Stimulated activated CD4-positive, alpha-beta T cell treated with anti-CD3 and anti-CD28 coated beads, Interleukin-1b, Interleukin-23, amount 100 ng/mL, for 48 hours (primary cell): ENCODE data around the gene GFRA1.

ENCODE experiments used
- DNase-seq: peaks from one replicate; pipeline ENCODE4 v3.0.0-alpha.2; 2020

GFRA1 gene

GRCh38 chr10:116270771-116271592 lies 2.0 kb downstream of the GFRA1 start:
- DNase-seq = no peak

- DNase-seq = no peak
Observed at GRCh38 chr10:116270126-116270770, 2.8 kb downstream of the GFRA1 start.

GRCh38 chr10:116269619-116270018 lies 3.4 kb downstream of the GFRA1 start:
- no peak for DNase-seq

DNA sequence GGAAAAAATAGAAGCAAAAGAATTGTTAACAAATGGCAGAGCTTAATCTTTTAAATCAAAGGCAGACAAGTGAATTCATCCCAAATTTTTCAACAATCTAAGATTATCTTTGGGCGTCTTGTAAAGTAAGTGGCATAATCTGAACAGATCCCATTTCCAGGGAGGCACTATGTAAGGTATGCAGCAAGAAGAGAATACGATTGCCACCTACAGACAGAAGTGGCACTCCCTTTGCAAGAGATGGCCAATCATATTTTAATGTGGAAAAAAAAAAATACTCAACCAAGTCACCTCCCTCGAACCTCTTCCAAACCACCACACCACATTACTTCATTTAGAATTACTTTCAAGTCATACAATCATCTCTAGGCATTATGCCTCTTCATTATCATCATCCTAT lies 4.0 kb downstream of the GFRA1 start:
- DNase-seq = no peak

GRCh38 chr10:116265686-116266085 lies 7.3 kb downstream of the GFRA1 start:
- no peak for DNase-seq

DNA sequence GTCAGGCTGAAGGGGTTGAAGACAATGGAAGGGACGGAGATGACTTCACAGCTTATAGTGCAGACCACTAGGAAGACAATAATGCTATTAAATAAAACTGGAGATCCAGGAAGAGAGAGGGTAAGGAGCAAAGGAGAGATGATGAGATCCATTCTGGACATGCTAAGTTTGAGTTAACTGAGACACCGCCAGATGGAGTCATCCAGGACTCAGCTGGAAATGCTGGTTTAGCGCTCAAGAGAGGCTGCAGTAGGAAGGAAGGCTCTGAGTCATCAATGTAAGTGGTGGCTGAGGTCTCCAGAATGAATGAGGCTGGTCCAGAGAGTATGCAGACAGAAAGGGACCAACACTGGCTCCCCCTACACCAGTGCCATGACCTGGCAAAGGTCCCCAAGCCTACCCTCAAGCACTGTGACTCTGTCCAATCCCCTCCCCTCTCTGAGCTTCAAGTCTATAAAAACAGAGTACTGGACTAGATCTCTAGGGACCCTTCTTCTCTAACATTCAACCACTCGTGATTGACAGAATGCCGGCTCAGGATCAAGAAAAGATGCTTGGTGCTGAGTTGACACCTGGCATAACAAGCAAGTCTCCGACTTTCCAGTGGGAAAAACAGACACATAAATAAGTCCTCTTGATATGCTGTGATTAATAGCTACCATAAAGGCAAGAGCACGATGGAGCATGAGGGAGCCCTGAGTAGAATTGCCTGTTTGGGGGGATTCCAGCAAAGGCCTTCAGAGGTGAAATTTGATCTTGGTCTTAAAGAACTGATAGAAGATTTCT lies 8.9 kb downstream of the GFRA1 start:
- no peak for DNase-seq

DNA sequence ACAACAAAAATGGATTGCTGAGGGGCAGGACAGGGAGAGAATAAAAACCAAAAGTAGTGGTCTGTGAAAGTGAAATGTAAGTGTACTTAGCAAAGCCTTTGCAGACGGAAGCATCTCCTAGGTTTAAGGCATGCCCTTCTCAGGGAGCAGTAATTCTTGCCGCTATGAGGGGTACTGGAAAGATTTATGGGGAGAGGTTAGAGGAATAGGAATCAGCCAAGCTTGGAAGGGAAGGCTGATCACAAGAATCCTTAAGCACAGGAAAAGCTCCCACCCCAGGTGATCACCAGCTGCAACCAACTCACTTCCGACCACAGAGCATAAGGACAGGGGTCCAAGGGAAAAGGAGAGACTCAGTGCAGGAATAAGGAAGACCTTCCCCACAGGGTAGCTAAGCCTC lies 10.3 kb downstream of the GFRA1 start:
- DNase-seq = no peak

GRCh38 chr10:116260599-116260998 lies 12.4 kb downstream of the GFRA1 start:
- DNase-seq = no peak

- DNase-seq = no peak
Observed at GRCh38 chr10:116259638-116260037, 13.4 kb downstream of the GFRA1 start.

DNA sequence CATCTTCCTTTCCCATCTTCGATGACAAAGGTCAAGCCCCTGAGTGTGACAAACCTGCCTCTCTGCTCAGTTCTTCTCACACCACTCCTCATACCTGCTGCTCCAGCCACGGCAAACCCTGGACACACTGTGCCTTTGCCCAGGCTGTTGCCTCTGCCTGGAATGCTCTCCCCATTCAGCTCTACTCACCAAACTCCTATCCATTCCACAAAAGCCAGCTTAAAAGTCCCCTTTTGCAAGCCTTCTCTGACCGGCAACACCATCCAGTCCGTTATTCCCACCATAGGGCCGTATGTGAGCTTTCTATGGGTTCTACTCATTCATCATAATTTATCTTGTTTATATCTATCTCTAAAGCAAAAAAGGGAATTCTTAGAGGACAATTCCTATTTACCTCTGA lies 15.2 kb downstream of the GFRA1 start:
- no peak for DNase-seq

- DNase-seq = no peak
Observed at GRCh38 chr10:116256752-116257259, 16.2 kb downstream of the GFRA1 start.

DNA sequence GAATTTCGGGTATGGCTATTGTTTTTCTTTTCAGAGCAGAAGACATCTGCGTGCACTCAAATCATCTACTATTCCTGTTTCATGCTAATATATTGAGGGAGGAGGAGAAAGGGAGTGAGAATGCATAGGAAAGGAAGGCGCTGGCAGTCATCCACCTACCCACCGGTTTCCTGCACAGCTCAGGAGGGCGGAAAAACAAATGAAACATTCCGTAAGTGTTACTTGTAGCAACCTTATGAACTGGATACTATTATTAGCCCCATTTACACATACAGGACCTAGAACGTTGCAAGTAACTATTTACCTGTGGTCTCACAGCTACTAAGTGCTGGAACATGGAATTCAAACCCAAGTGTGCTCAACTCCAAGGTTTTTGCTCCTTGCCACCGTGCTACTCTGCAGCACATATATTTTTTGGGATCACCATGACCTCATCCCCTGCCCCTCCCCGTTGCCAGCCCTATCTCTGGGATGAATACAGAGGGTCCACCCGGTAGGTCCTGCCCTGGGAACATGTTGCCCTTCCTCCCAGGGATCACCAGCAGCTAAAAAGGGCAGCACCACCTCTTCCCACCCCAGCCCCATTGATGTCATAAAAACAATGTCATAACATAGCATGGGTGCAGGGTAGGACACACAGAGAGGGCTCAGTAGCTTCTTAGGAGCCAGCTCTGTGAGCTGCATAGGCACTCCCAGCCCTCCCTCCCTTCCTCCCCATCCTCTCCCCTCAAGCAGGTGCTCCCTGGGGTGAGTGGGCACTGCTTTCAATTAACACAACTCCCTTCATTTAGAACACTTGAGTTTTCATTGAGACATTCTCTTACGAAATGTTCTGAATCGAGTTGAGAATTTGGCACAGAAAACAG lies 16.9 kb downstream of the GFRA1 start:
- no peak for DNase-seq

- no peak for DNase-seq
Observed at GRCh38 chr10:116254422-116255155, 18.4 kb downstream of the GFRA1 start.

DNA sequence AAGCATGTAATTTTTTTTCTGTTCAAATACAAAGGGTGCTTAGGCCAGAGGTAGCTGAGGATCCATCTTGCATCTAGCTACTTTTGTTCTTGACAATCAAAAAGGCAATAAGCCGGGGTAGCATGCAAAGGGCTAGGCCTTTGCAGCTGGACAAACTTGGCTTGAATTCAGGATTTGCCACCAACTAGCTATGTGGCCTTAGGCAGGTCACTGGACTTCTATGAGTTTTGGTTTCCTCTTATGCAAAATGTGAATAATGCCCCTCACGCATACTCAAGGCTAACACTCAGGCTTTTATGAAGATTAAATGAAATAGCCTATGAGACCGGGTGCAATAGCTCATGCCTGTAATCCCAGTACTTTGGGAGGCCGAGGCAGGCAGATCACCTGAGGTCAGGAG lies 19.3 kb downstream of the GFRA1 start:
- DNase-seq = no peak

DNA sequence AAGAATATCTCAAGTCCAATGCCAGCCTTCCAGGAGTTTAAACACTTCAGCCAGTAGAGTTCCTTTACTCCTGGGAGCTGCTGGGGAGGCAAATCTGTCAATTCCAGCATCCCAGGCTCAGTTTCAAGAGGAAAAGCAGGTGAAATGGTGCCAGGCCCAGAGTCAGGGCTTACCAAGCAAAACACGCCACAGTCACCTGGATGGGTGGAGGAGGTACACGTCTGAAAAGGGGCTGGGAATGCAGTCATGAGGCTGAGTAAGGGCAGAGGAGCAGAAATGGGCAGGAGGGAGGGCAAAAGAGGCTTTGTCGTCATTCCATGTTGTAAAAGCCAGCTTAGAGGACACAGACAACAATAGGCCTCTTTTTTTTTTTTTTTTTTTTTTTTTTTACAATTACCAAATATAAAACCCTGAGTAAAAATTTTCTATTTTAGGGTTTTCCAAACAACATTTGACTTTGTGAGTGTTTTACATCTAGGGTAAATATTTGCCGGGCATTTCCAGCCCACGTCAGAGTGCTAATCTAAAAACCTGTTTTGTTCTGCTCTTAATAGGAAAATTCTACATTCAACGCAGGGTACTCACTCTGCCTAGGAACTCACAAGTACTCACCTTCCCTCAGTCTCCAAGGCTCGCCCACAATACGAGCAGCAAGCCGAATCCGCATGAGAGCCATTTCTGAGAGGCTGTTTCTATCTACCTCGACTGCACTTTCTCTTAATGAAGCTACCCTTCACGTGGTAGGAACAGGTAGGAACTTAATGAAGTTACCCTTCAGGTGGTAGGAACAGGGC lies 21.2 kb downstream of the GFRA1 start:
- no peak for DNase-seq

GRCh38 chr10:116247691-116248090 lies 25.3 kb downstream of the GFRA1 start:
- no peak for DNase-seq

GRCh38 chr10:116246263-116246662 lies 26.7 kb downstream of the GFRA1 start:
- no peak for DNase-seq

- DNase-seq = no peak
Observed at GRCh38 chr10:116245156-116245555, 27.9 kb downstream of the GFRA1 start.

DNA sequence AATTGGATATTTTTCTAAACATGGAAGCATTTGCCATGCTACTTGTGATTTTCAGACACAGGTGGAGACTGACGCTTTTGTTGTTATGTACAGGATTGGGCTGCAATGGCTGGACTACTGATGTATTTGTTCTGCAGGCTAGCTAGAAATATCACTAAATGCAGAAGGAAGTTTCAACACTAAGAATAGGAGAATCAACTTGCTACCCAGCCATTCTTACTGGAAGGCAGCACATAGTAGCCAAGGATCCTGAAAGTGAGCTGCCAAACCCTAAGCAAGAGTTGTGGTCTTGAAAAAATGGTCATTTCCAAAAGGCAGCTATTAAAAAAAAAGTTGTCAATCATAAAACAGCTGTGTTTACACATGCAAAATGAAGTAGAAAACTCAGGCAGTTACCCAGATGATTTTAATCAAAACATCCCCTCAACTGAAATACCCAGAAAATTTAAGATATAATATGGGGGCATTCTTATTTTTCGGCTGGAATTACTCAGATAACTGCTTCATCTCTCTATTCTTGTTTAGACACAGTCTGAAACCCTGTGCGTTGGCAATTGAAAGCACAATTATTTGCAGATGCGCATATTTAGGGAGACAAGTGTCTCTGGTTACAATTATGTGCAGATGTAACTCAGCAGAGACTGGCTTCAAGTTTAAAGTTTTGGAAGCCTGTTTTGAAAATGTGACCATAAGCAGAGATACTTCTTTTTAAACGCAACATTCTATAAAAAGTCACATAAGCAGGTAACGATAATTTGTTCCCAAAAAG lies 31.2 kb downstream of the GFRA1 start:
- DNase-seq = no peak

- DNase-seq = no peak
Observed at GRCh38 chr10:116241085-116241484, 31.9 kb downstream of the GFRA1 start.
